Esophagus squamous epithelium (tissue), 5 donors: ENCODE results near the gene B4GALT5. TPM values are rescaled to one million over a fixed set of nuclear protein-coding genes. Genes with fewer than 3 reads are reported as not detected.

ENCODE experiments used
- DNase-seq: peaks from one replicate; lab custom pipeline; 2025; lab: John Stamatoyannopoulos, UW
- H3K27ac ChIP-seq, 4 donors: fragments of 200-600 bp; sonication (generic); one replicate each; pipeline ENCODE4 v1.5.1; 2016 to 2019; ENCODE audit warnings: mild to moderate bottlenecking in 1 of 4
- H3K27me3 ChIP-seq, 4 donors: fragments of 200-600 bp; sonication (generic); 1 replicate in 3 of 4; 2 replicates in 1 of 4; pipeline versions ENCODE4 v1.5.1 to v1.6.0; 2017 to 2021; ENCODE audit warnings: antibody characterized with exemption in 1 of 4
- H3K36me3 ChIP-seq, 3 donors: fragments of 200-600 bp; sonication (generic); one replicate each; pipeline ENCODE4 v1.5.1; 2016 to 2019
- H3K4me1 ChIP-seq, 3 donors: fragments of 200-600 bp; sonication (generic); one replicate each; pipeline ENCODE4 v1.5.1; 2017 to 2019
- H3K4me3 ChIP-seq, 4 donors: fragments of 200-600 bp; sonication (generic); 1 replicate in 3 of 4; 2 replicates in 1 of 4; pipeline ENCODE4 v1.5.1; 2016 to 2019; ENCODE audit warnings: mild to moderate bottlenecking in 2 of 4, moderate library complexity in 1 of 4
- H3K9me3 ChIP-seq, 3 donors: fragments of 200-600 bp; sonication (generic); one replicate each; pipeline ENCODE4 v1.5.1; 2016 to 2019
- POLR2A ChIP-seq, 4 donors: fragments of 450-650 bp; IDR thresholded peaks; one replicate each; pipeline ENCODE4 v1.6.1; 2017; ENCODE audit warnings: antibody characterized with exemption in 4 of 4, mild to moderate bottlenecking in 4 of 4, moderate library complexity in 3 of 4
- WGBS, 2 donors: methylation state at CpG; one replicate each; pipeline ENCODE4 v1.1.5; 2018; 5-methylcytosine and 5-hydroxymethylcytosine counted together
- intact Hi-C: fragments of 100-400 bp; cut with DNase I; formaldehyde crosslinking; loops from one replicate; pipeline ENCODE4 v1.15.0; 2022
- total RNA-seq, 4 donors: library from RNA; depleted of rRNA; stranded (reverse); fragments of >200 nt; gene quantifications; one replicate each; pipeline ENCODE4 v1.1.0, GENCODE V29; 2016
- TF ChIP-seq, protein P1 (sequence below), 6 experiments: fragments of 450-650 bp in 4 of 6; fragments of 200-600 bp in 2 of 6; sonication (generic) in 2 of 6; IDR thresholded peaks; one replicate each; pipeline ENCODE4 v1.5.1; 2016 to 2019; ENCODE audit warnings: antibody characterized with exemption in 6 of 6, mild to moderate bottlenecking in 4 of 6, moderate library complexity in 4 of 6
- donor health status: DM: yes; HTN: yes; CAD: no.

Gene B4GALT5
- total RNA-seq, 4 donors from 2014 or later = 24.1 to 34.2 (median 25.7) TPM

DNA sequence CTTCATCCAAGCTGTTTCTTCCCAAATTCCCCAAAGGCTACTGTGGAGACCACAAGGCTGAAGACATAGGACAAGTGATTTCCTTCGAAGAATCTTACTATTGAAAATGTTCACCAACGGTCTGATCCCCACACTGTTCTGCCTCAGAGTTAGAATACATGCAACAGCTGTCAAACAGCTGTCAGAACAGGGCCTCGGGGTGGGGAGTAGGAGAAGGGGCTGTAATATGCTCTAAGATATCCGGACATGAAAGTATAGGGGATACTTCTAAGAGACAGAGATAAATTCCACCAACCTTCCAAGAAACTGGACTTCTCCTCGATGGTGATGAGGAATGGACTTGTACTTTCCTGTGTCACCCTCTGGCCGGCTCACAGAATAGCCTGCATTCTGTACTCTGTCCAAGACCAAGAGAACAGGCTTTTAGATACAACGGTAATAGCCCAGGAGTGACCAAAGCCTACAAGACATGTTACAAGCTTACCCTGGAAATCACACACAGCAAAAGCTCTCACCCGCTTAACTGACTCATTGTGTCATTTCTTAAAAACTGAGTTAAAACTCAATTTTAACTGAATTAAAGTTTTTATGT lies 76.5 kb downstream of the B4GALT5 start:
- H3K9me3 ChIP-seq = no peaks in the 10 kb centered on the region
- no peaks in the 10 kb centered on the region for H3K27me3 ChIP-seq
- H3K36me3 ChIP-seq = peaks cover 21 to 99% (median 30%) of the 10 kb centered on the region in 3 donors
- peaks cover 0 to 3% (median 0%) of the 10 kb centered on the region in 3 donors for H3K4me1 ChIP-seq
- no peak for DNase-seq
- TF ChIP-seq, protein P1, sequence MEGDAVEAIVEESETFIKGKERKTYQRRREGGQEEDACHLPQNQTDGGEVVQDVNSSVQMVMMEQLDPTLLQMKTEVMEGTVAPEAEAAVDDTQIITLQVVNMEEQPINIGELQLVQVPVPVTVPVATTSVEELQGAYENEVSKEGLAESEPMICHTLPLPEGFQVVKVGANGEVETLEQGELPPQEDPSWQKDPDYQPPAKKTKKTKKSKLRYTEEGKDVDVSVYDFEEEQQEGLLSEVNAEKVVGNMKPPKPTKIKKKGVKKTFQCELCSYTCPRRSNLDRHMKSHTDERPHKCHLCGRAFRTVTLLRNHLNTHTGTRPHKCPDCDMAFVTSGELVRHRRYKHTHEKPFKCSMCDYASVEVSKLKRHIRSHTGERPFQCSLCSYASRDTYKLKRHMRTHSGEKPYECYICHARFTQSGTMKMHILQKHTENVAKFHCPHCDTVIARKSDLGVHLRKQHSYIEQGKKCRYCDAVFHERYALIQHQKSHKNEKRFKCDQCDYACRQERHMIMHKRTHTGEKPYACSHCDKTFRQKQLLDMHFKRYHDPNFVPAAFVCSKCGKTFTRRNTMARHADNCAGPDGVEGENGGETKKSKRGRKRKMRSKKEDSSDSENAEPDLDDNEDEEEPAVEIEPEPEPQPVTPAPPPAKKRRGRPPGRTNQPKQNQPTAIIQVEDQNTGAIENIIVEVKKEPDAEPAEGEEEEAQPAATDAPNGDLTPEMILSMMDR (IDR thresholded peaks at IDR 0.05) = no peak
- no peak for TF ChIP-seq POLR2A (IDR thresholded peaks at IDR 0.05)
- H3K27ac ChIP-seq = no peak overlapping the region
- 56 to 79% methylated on average over 7 to 8 of the region's 8 CpGs for WGBS, 2 donors
- H3K4me3 ChIP-seq = no peak overlapping the region
- intact Hi-C loops = no loop called here

DNA sequence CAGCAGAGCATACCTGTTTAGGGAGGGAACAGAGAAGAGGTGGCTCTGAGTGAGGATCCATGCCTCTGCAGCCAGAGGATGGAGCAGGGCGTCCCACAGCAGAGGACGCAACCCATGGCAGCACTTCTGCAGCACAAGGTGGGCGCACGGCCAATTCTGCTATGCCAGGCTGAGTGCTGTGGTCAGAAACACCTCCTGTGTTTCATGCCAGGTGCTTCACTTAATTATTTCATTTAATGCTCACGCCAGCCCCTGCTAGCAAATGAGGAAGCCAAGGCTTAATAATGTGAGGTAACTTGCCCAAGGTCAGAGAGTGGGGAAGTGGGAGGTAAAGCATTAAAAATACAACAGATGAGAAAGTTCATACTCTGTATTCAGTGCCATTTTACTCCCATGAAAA lies 77.2 kb downstream of the B4GALT5 start:
- H3K36me3 ChIP-seq = peaks cover 21 to 96% (median 30%) of the 10 kb centered on the region in 3 donors
- H3K27me3 ChIP-seq = no peaks in the 10 kb centered on the region
- H3K27ac ChIP-seq = no peak overlapping the region
- no peak for TF ChIP-seq POLR2A (IDR thresholded peaks at IDR 0.05)
- TF ChIP-seq, protein P1 (IDR thresholded peaks at IDR 0.05) = no peak
- no peaks in the 10 kb centered on the region for H3K9me3 ChIP-seq
- DNase-seq = no peak
- intact Hi-C loops = no loop called here
- peaks cover 2 to 10% (median 2%) of the 10 kb centered on the region in 3 donors for H3K4me1 ChIP-seq
- WGBS, 2 donors = 72 to 76% methylated on average over 4 to 5 of the region's 5 CpGs
- H3K4me3 ChIP-seq = no peak overlapping the region

DNA sequence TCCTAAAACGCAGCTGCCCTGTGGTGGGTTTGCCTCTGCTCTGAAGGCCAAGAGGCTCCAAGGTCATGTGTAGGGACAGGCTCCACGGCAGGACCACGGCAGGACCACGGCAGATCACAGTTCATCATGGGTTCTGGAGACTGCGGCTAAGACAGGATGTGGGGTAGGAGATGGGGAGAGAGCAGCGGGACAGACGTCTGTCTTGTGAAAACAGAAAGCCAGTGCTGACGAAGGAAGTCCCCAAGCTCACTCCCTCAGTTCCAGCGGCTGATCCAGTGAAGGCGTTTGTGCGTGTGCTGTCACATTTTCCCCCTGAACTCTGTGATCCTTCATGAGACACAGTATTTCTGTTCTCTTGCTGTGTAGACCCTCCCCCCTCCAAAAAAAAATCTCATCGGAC lies 77.8 kb downstream of the B4GALT5 start:
- Histone ChIP-seq H3K9me3 (no peaks in the 10 kb centered on the region), H3K36me3 (peaks cover 21 to 90% (median 30%) of the 10 kb centered on the region in 3 donors), H3K4me3 (no peak overlapping the region), H3K27ac (no peak overlapping the region), H3K27me3 (no peaks in the 10 kb centered on the region), H3K4me1 (peaks cover 4 to 16% (median 8%) of the 10 kb centered on the region in 3 donors)
- DNase-seq = no peak
- WGBS, 2 donors = 83 to 90% methylated on average over 10 of the region's 12 CpGs
- no peak for TF ChIP-seq POLR2A (IDR thresholded peaks at IDR 0.05)
- TF ChIP-seq, protein P1 (IDR thresholded peaks at IDR 0.05) = no peak
- intact Hi-C loops = no loop called here

DNA sequence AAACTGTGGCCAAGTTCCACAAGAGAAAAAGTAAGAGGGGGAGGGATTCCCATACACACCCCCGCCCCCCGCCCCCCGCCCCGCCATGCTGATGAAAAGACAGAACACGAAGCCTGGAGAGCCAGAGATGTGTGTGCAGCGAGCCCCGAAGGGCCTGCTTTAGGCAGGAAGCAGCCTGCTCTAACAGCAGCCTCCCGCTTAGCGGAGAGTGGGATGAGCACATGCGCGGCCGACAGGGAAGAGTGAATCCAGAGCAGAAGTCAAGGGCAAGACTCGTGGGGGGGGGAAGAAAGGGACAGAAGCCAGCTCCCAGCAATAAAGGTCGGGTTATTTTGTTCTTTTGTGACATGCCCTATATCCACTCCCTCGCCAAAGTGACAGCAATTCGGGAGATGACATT lies 78.5 kb downstream of the B4GALT5 start:
- H3K4me1 ChIP-seq = peaks cover 4 to 22% (median 8%) of the 10 kb centered on the region in 3 donors
- 71 to 76% methylated on average over 12 of the region's 16 CpGs for WGBS, 2 donors
- no peak overlapping the region for H3K27ac ChIP-seq
- no peak for DNase-seq
- H3K9me3 ChIP-seq = no peaks in the 10 kb centered on the region
- H3K27me3 ChIP-seq = no peaks in the 10 kb centered on the region
- peaks cover 21 to 83% (median 27%) of the 10 kb centered on the region in 3 donors for H3K36me3 ChIP-seq
- TF ChIP-seq POLR2A (IDR thresholded peaks at IDR 0.05) = no peak
- TF ChIP-seq, protein P1 (IDR thresholded peaks at IDR 0.05) = no peak
- H3K4me3 ChIP-seq = no peak overlapping the region
- intact Hi-C loops = no loop called here

DNA sequence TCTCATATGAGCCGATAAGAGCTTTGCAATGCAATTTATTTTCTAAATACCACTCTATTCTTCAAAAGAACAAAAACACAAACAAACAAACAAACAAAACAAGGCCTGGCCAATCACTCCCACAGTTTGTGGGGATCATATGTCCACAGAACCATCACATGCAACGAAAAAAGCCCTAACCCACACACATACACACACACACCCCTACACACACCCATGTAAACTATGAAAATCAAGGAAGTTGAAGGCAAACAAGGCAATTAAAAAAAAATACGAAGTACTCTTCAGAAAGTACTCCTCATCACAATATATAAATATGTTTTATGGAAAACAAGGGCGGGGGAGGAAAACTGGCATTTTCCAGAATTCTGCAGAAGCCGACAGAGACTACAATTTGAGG lies 79.6 kb downstream of the B4GALT5 start:
- Histone ChIP-seq H3K9me3 (no peaks in the 10 kb centered on the region), H3K27me3 (no peaks in the 10 kb centered on the region), H3K4me1 (peaks cover 4 to 22% (median 8%) of the 10 kb centered on the region in 3 donors), H3K4me3 (no peak overlapping the region), H3K27ac (no peak overlapping the region), H3K36me3 (peaks cover 16 to 73% (median 20%) of the 10 kb centered on the region in 3 donors)
- no peak for DNase-seq
- intact Hi-C loops = no loop called here
- 84 to 89% methylated on average over 5 of the region's 5 CpGs for WGBS, 2 donors
- TF ChIP-seq, protein P1 (IDR thresholded peaks at IDR 0.05) = no peak
- TF ChIP-seq POLR2A (IDR thresholded peaks at IDR 0.05) = no peak
